Prostate gland (tissue), 2 donors: ENCODE results near the gene TAS1R1. TPM values are rescaled to one million over a fixed set of nuclear protein-coding genes. Genes with fewer than 3 reads are reported as not detected.

Experiments used
- DNase-seq: peaks from one replicate; pipeline ENCODE4 v3.0.0-alpha.2; 2019; ENCODE audit warnings: low spot score
- H3K27ac ChIP-seq, 2 donors: fragments of 200-600 bp; sonication (generic); 2 replicates each; pipeline ENCODE4 v1.5.1; 2017 to 2019
- H3K27me3 ChIP-seq: fragments of 200-600 bp; sonication (generic); replicated peaks from 2 replicates; pipeline ENCODE4 v1.5.1; 2019; ENCODE audit not compliant: insufficient read depth
- H3K36me3 ChIP-seq, 2 donors: fragments of 200-600 bp; sonication (generic); 1 replicate in 1 of 2; 2 replicates in 1 of 2; pipeline versions ENCODE4 v1.5.1 to v1.8.1; 2017 to 2019
- H3K4me1 ChIP-seq: fragments of 200-600 bp; sonication (generic); replicated peaks from 2 replicates; pipeline ENCODE4 v1.5.1; 2019
- H3K4me3 ChIP-seq, 2 donors: fragments of 200-600 bp; sonication (generic); 2 replicates each; pipeline ENCODE4 v1.5.1; 2017 to 2019
- H3K9me3 ChIP-seq: fragments of 200-600 bp; sonication (generic); 2 replicates; pipeline ENCODE4 v1.5.1; 2017
- CTCF ChIP-seq, 4 experiments: fragments of 200-600 bp in 2 of 4; fragments of 450-650 bp in 2 of 4; sonication (generic) in 2 of 4; IDR thresholded peaks; 1 replicate in 3 of 4; 2 replicates in 1 of 4; pipeline ENCODE4 v1.5.1; 2016 to 2019; ENCODE audit warnings: antibody characterized with exemption in 4 of 4, mild to moderate bottlenecking in 2 of 4, moderate library complexity in 2 of 4
- POLR2A ChIP-seq: fragments of 450-650 bp; IDR thresholded peaks from one replicate; pipeline ENCODE4 v1.6.1; 2016; ENCODE audit warnings: antibody characterized with exemption, mild to moderate bottlenecking
- POLR2AphosphoS5 ChIP-seq: sonication (generic); formaldehyde crosslinking; IDR thresholded peaks from one replicate; pipeline ENCODE4 v1.6.1; 2017; ENCODE audit warnings: antibody characterized with exemption
- WGBS: methylation state at CpG from one replicate; pipeline ENCODE4 v1.1.5; 2018; 5-methylcytosine and 5-hydroxymethylcytosine counted together
- intact Hi-C: fragments of 100-400 bp; cut with DNase I; formaldehyde crosslinking; loops from one replicate; pipeline ENCODE4 v1.14.2; 2022
- total RNA-seq, 2 donors: library from RNA; depleted of rRNA; stranded (reverse); fragments of >200 nt; gene quantifications; one replicate each; pipeline ENCODE4 v1.1.0, GENCODE V29; 2016

TAS1R1 gene
- total RNA-seq, 2 donors from 2014 or later, result 1.5 TPM; not detected in 1

- peak overlapping the region in 1 of 2 donors; percentile 17 for H3K27ac ChIP-seq
- WGBS, result 71% methylated on average over 24 of the region's 24 CpGs
- peaks cover 13% of the 10 kb centered on the region for H3K4me1 ChIP-seq
- no peaks in the 10 kb centered on the region for H3K27me3 ChIP-seq
- DNase-seq, result no peak
- intact Hi-C loops, result loop anchor here (5.0 kb wide), 1 partner anchor 38 kb away; no protein-coding TSS in a partner anchor
- peaks cover 13 to 22% of the 10 kb centered on the region in 2 donors for H3K36me3 ChIP-seq
- no peak overlapping the region for H3K4me3 ChIP-seq
- TF ChIP-seq POLR2A (no peak), POLR2AphosphoS5 (no peak), CTCF (IDR thresholded peaks at IDR 0.05) (no peak)
- no peaks in the 10 kb centered on the region for H3K9me3 ChIP-seq
Measured at GRCh38 chr1:6588893-6589520, 33.9 kb downstream of the TAS1R1 start.

- Histone ChIP-seq H3K4me3 (no peak overlapping the region), H3K9me3 (no peaks in the 10 kb centered on the region), H3K36me3 (peaks cover 15 to 26% of the 10 kb centered on the region in 2 donors), H3K4me1 (peaks cover 13% of the 10 kb centered on the region), H3K27me3 (no peaks in the 10 kb centered on the region), H3K27ac (no peak overlapping the region)
- no peak for DNase-seq
- 91% methylated on average over 7 of the region's 7 CpGs for WGBS
- intact Hi-C loops, result no loop called here
- TF ChIP-seq POLR2A (no peak), POLR2AphosphoS5 (no peak), CTCF (IDR thresholded peaks at IDR 0.05) (no peak)
Measured at GRCh38 chr1:6590046-6590445, 34.9 kb downstream of the TAS1R1 start.

- H3K36me3 ChIP-seq, result peaks cover 15 to 30% of the 10 kb centered on the region in 2 donors
- H3K27me3 ChIP-seq, result no peaks in the 10 kb centered on the region
- no peak for TF ChIP-seq POLR2AphosphoS5
- TF ChIP-seq POLR2A, result no peak
- TF ChIP-seq CTCF (IDR thresholded peaks at IDR 0.05), result no peak
- DNase-seq, result no peak
- intact Hi-C loops, result no loop called here
- H3K9me3 ChIP-seq, result no peaks in the 10 kb centered on the region
- H3K27ac ChIP-seq, result no peak overlapping the region
- 86% methylated on average over 12 of the region's 13 CpGs for WGBS
- peaks cover 20% of the 10 kb centered on the region for H3K4me1 ChIP-seq
- no peak overlapping the region for H3K4me3 ChIP-seq
Measured at GRCh38 chr1:6591222-6591621, 36.1 kb downstream of the TAS1R1 start.

GRCh38 chr1:6591644-6592043, 36.5 kb downstream of the TAS1R1 start:
- Histone ChIP-seq H3K4me3 (no peak overlapping the region), H3K27me3 (no peaks in the 10 kb centered on the region), H3K4me1 (peaks cover 20% of the 10 kb centered on the region), H3K36me3 (peaks cover 15 to 30% of the 10 kb centered on the region in 2 donors), H3K27ac (no peak overlapping the region), H3K9me3 (no peaks in the 10 kb centered on the region)
- no peak for DNase-seq
- intact Hi-C loops, result no loop called here
- 85% methylated on average over 5 of the region's 6 CpGs for WGBS
- TF ChIP-seq POLR2A (no peak), CTCF (IDR thresholded peaks at IDR 0.05) (no peak), POLR2AphosphoS5 (no peak)

- Histone ChIP-seq H3K4me1 (peaks cover 24% of the 10 kb centered on the region), H3K4me3 (no peak overlapping the region), H3K27ac (no peak overlapping the region), H3K27me3 (no peaks in the 10 kb centered on the region), H3K9me3 (no peaks in the 10 kb centered on the region), H3K36me3 (peaks cover 15 to 36% of the 10 kb centered on the region in 2 donors)
- TF ChIP-seq CTCF (IDR thresholded peaks at IDR 0.05) (no peak), POLR2AphosphoS5 (no peak), POLR2A (no peak)
- 30% methylated on average over 5 of the region's 5 CpGs for WGBS
- no peak for DNase-seq
- intact Hi-C loops, result no loop called here
Measured at GRCh38 chr1:6592441-6592840, 37.3 kb downstream of the TAS1R1 start.
